22Rv1 (cell line): ENCODE results near the gene HIRA.

Source experiments
- H3K27ac ChIP-seq: fragments of 450-650 bp; 2 replicates; pipeline ENCODE4 v1.5.1; 2017
- CTCF ChIP-seq: fragments of 450-650 bp; IDR thresholded peaks from 2 replicates; pipeline ENCODE4 v1.5.1; 2017; ENCODE audit warnings: mild to moderate bottlenecking
- ZFX ChIP-seq: fragments of 450-650 bp; IDR thresholded peaks from 2 replicates; pipeline ENCODE4 v1.6.1; 2017; ENCODE audit warnings: antibody characterized with exemption, borderline replicate concordance

The HIRA gene

DNA sequence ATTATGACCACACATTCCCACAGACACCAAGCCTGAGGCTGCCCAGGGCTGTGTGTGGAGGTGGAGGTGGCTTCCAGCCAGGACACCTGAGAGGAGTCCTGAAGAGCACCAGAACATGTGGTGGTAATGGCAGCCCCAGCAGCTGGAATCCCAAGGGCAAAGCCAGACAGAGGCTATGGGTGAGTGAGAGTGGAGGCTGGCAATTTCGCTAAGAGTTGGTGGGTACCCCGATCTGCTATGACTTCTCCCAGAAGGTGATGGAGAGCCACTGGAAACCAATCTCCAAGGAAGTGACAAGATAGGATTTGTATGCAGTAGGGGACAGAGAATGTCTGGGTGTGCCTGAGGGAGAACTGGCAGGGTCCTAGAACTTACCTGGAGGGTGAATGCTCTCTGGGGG lies 70.7 kb downstream of the HIRA start:
- no peak overlapping the region for H3K27ac ChIP-seq
- TF ChIP-seq CTCF (no peak), ZFX (no peak)

DNA sequence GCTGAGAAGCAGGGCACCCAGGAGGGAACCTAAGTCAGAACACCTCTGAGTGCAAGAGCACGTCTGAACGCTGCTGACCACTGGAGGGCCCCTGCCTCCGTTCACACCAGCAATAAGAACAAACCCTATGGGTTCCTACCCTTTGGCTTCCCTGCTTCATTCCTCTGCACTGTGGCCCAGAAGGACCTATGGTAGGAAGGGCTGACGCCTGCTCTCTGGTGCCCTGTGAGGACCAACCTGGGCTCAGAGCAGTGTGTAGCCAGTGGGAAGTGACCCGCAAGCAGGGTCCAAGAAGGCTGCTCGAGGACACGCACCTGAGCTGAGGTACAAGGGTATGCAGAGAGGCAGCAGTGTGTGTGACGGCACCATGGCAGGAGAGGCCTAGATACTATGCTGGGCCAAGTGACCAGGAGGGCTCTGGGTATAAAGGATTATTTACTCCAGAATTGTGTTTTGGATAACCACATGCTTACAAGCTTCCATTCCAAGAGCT lies 71.2 kb downstream of the HIRA start:
- no peak overlapping the region for H3K27ac ChIP-seq
- TF ChIP-seq ZFX (no peak), CTCF (no peak)

- no peak overlapping the region for H3K27ac ChIP-seq
- TF ChIP-seq CTCF (no peak), ZFX (no peak)
Measured at GRCh38 chr22:19359554-19360299, 71.8 kb downstream of the HIRA start.

DNA sequence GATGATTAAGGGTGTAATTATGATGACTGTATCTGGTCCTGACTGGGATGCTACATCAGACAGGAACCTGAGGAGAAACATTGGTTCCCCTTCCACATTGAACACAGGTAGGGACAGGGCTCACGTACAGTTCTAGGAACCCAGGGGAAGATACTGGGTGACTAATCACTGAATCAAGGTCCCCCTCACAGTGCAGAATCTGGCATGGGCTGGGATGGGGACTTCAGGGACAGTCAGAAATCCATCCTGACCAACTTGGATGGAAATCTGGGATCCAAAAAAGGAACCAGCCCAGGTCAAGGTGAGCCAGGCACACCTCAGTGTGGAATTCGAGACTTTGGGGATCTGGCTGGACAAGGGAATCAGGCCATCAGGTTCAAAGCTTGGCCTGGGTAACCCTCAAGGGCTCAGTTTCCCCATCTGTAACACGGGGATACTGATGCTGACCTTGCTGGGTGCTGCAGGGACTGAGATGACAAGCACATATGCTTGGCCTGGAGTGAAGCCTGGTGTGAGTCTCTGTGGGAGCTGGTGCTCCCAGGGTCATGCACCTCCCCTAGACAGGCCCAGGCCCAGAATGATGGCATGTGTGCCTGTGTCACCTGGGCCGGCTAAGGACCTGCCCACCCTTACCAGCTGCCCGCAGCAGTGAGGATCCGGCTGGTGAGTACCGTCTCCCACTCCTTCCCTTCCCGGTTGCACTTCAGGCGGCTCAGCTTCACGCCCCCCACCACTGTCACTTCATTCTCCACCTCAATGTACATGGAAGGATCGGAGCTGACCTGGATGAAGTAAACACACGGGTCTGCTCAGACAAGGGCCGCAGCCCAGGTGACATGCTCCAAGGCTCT lies 72.6 kb downstream of the HIRA start:
- no peak overlapping the region for H3K27ac ChIP-seq
- TF ChIP-seq CTCF (no peak), ZFX (no peak)

DNA sequence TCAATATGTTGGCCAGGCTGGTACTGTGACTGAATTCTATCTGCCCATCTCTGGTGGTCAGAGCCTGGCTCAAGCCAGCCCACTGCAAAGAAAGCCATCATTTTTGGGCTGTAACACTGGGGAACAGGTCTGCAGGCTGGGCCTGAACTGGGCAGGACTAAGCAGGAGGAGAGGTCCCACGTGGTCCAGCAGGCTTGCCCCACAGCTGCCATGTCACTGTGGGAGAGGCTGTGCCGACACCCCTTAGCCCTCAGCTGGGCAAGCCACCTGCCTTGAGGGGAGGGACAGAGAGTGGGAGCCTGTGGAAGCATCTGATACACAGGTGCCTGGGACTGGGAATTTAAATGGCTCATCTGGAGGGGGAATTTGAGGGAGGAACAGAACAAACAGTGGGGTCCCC lies 73.3 kb downstream of the HIRA start:
- TF ChIP-seq CTCF = no peak
- TF ChIP-seq ZFX = no peak
- no peak overlapping the region for H3K27ac ChIP-seq

DNA sequence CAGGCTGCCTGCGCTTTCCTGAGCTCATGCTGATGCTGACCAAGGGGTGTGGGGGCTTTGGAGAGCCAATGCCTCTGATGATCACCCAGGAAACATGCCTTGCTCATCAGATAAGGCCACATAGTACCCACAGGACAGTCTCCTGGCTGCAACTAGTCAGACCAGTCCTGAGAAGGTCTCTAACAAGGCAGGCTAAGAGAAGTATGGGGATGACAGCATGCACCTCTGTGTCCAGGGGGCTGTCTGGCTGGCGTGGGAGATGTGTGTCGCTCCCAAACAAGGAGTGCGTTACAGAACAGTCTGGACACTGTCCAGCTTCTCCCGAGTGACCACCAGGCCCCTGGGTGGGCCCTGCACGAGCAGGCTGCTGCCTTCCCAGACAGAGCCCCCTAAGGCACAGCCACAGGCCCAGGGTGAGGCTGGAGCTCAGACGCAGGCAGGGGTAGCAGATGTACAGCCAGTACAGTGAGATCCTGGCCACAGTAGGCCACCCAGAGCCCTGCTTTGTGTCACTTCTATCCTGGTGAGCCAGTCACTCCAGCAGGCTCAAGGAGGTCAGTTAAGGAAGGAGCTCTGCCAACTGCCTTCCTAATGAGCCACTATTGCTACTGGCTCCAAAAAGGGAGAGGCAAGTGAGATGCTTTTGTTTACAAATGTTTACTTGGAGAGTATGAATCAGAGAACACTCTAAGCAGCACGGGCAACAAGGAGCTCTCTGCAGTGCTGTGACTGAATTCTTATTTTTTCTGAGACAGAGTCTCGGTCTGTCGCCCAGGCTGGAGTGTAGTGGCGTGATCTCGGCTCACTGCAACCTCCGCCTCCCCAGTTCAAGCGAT lies 74.0 kb downstream of the HIRA start:
- TF ChIP-seq CTCF (no peak), ZFX (no peak)
- H3K27ac ChIP-seq = no peak overlapping the region
